OCI-LY1 (cell line): Measurements from ENCODE around the gene HPSE2.

Experiments used
- H2AFZ ChIP-seq: fragments of 200-600 bp; sonication (generic), shearing (Covaris generic); 2 replicates; pipeline ENCODE4 v1.6.0; 2014; ENCODE audit warnings: antibody characterized with exemption, mild to moderate bottlenecking, low read length
- H3F3A ChIP-seq: fragments of 200-600 bp; sonication (generic), shearing (Covaris generic); 2 replicates; pipeline ENCODE4 v1.6.0; 2014; ENCODE audit warnings: mild to moderate bottlenecking, antibody characterized with exemption, low read length, moderate library complexity; ENCODE audit not compliant: insufficient read depth
- H3K27ac ChIP-seq: fragments of 200-600 bp; sonication (generic); 2 replicates; pipeline ENCODE4 v1.5.1; 2014; ENCODE audit warnings: low read length, mixed run types, mild to moderate bottlenecking, low read depth; ENCODE audit not compliant: poor library complexity, severe bottlenecking
- H3K27me3 ChIP-seq: fragments of 200-600 bp; sonication (generic); 2 replicates; pipeline ENCODE4 v1.6.0; 2014; ENCODE audit warnings: antibody characterized with exemption, mild to moderate bottlenecking, low read length, moderate library complexity; ENCODE audit not compliant: insufficient read depth
- H3K36me3 ChIP-seq: fragments of 200-600 bp; sonication (generic); 2 replicates; pipeline ENCODE4 v1.6.1; 2014; ENCODE audit warnings: mild to moderate bottlenecking, antibody characterized with exemption, low read length, moderate library complexity, mixed read lengths; ENCODE audit not compliant: insufficient read depth
- H3K4me1 ChIP-seq: fragments of 200-600 bp; sonication (generic); 2 replicates; pipeline ENCODE4 v1.5.1; 2014; ENCODE audit warnings: mild to moderate bottlenecking, low read length, moderate library complexity; ENCODE audit not compliant: insufficient read depth, severe bottlenecking
- H3K4me2 ChIP-seq: fragments of 200-600 bp; sonication (generic), shearing (Covaris generic); 2 replicates; pipeline ENCODE4 v1.6.1; 2014; ENCODE audit warnings: low read length
- H3K4me3 ChIP-seq: fragments of 200-600 bp; sonication (generic); 2 replicates; pipeline ENCODE4 v1.5.1; 2014; ENCODE audit warnings: low read length, low read depth, mild to moderate bottlenecking, mixed read lengths; ENCODE audit not compliant: poor library complexity, severe bottlenecking
- H3K79me2 ChIP-seq: fragments of 200-600 bp; shearing (Covaris generic); 2 replicates; pipeline ENCODE4 v1.6.1; 2016; ENCODE audit warnings: mixed run types, low read length, mixed read lengths; ENCODE audit not compliant: insufficient read depth
- H3K9ac ChIP-seq: fragments of 200-600 bp; sonication (generic), shearing (Covaris generic); 2 replicates; pipeline ENCODE4 v1.6.1; 2014; ENCODE audit warnings: mild to moderate bottlenecking, low read length, mixed read lengths
- H3K9me2 ChIP-seq: fragments of 200-600 bp; sonication (generic), shearing (Covaris generic); 2 replicates; pipeline ENCODE4 v1.6.1; 2014; ENCODE audit warnings: low read depth, mild to moderate bottlenecking, low read length, mixed read lengths
- H3K9me3 ChIP-seq: fragments of 200-600 bp; shearing (Covaris generic); 2 replicates; pipeline ENCODE4 v1.6.1; 2014; ENCODE audit warnings: low read length, mixed read lengths
- H4K20me1 ChIP-seq: fragments of 200-600 bp; sonication (generic), shearing (Covaris generic); 2 replicates; pipeline ENCODE4 v1.6.0; 2016; ENCODE audit warnings: mild to moderate bottlenecking, low read length; ENCODE audit not compliant: insufficient read depth
- CTCF ChIP-seq: fragments of 200-600 bp; sonication (generic), shearing (Covaris generic); IDR thresholded peaks from 2 replicates; pipeline ENCODE4 v1.5.1; 2017; ENCODE audit warnings: mild to moderate bottlenecking, antibody characterized with exemption, low read length, moderate library complexity, mixed read lengths
- EZH2 ChIP-seq: fragments of 200-600 bp; sonication (generic), shearing (Covaris generic); IDR thresholded peaks from 2 replicates; pipeline ENCODE4 v1.8.0; 2017; ENCODE audit warnings: borderline replicate concordance, mixed run types, mild to moderate bottlenecking, antibody characterized with exemption, low read length, moderate library complexity, mixed read lengths

The HPSE2 gene

GRCh38 chr10:98655492-98655891 is 580.2 kb downstream of the HPSE2 start:
- no peak overlapping the region for H2AFZ ChIP-seq

GRCh38 chr10:98649170-98649569 is 586.5 kb downstream of the HPSE2 start:
- Histone ChIP-seq H3K4me1 (no peaks in the 10 kb centered on the region), H2AFZ (no peak overlapping the region), H3K4me2 (no peak overlapping the region), H3F3A (no peaks in the 10 kb centered on the region), H4K20me1 (no peaks in the 10 kb centered on the region), H3K4me3 (no peak overlapping the region), H3K27ac (no peak overlapping the region), H3K36me3 (no peaks in the 10 kb centered on the region), H3K79me2 (no peaks in the 10 kb centered on the region), H3K27me3 (no peaks in the 10 kb centered on the region), H3K9me2 (no peaks in the 10 kb centered on the region), H3K9me3 (no peaks in the 10 kb centered on the region), H3K9ac (no peak overlapping the region)
- no peak for TF ChIP-seq CTCF
- TF ChIP-seq EZH2 = no peak

More at GRCh38 chr10:98655492-98655891, 580.2 kb downstream of the HPSE2 start:
- Histone ChIP-seq H3K27me3 (no peaks in the 10 kb centered on the region), H3K4me3 (no peak overlapping the region), H3K9me2 (no peaks in the 10 kb centered on the region), H3K79me2 (no peaks in the 10 kb centered on the region), H4K20me1 (no peaks in the 10 kb centered on the region), H3K9me3 (no peaks in the 10 kb centered on the region), H3K27ac (no peak overlapping the region), H3K36me3 (no peaks in the 10 kb centered on the region), H3F3A (no peaks in the 10 kb centered on the region), H3K9ac (no peak overlapping the region), H3K4me2 (no peak overlapping the region), H3K4me1 (no peaks in the 10 kb centered on the region)
- TF ChIP-seq CTCF (no peak), EZH2 (no peak)

DNA sequence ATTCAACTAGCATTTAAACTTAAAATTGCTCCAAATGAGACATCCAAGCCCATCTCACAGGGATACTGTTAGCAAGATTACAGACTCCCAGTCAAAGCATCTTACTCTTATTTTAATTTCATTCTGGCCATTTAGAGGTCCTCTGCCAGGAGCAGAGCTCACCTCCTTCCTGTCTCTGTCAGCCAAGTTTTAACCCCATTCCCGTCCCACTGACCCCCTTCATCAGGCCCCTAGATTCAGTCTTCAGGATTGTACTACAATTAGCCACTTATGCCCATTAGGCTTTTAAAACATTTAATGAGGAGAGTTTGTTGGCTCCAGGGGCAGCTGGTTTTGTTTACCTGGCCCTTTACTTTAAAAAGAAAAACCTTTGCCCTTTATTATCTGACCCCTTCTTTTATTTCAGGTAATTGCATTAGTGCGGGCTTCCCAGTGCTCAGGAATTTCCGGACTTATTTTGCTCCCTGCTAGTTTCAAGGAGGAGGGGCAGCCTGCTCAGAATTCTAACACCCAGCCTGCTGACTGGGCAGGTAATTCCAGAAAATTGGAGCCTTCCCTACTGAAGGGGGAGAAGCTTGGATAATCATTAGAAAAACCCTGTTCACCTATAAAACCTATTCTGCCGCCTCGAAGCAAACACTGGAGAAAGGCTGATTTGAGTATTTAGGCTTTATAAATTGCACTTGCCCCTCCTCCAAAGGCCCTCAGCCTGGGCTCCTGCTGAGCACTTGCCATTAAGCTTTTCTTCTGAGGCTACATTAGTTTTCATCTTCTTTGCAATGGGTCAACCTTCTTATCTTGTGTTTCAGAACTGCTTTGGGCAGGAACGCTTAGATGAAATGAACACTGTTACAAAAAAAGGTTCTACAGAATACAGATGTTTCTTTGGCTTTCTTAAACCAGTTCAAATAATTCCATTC is 588.4 kb downstream of the HPSE2 start:
- Histone ChIP-seq H3K4me3 (no peak overlapping the region), H2AFZ (no peak overlapping the region)

More for the DNA sequence above, 588.4 kb downstream of the HPSE2 start:
- TF ChIP-seq EZH2 = no peak
- no peak for TF ChIP-seq CTCF
- Histone ChIP-seq H3K9me3 (no peaks in the 10 kb centered on the region), H3K4me1 (no peaks in the 10 kb centered on the region), H3K27ac (no peak overlapping the region), H3K4me2 (no peak overlapping the region), H3K9ac (no peak overlapping the region), H3F3A (no peaks in the 10 kb centered on the region), H3K27me3 (no peaks in the 10 kb centered on the region), H4K20me1 (no peaks in the 10 kb centered on the region), H3K79me2 (no peaks in the 10 kb centered on the region), H3K9me2 (no peaks in the 10 kb centered on the region), H3K36me3 (no peaks in the 10 kb centered on the region)
